IMR-90 (cell line): Measurements from ENCODE around the gene RAB36. TPM values are rescaled to one million over a fixed set of nuclear protein-coding genes. Genes with fewer than 3 reads are reported as not detected.

Experiments used
- ATAC-seq: fragments of 200-7000 bp; cut with Tn5 transposase; 2 replicates; pipeline ENCODE4 v1.9.1; 2020; ENCODE audit warnings: low read depth, mild to moderate bottlenecking, moderate library complexity
- BruUV-seq: library from RNA; stranded (reverse); fragments of 400-500 nt; replicated peaks from 2 replicates; lab custom pipeline; 2021; lab: Mats Ljungman, UMichigan
- CTCF ChIA-PET: fragments of 300-600 bp; formaldehyde crosslinking; extraction: SDS; loops from one replicate; lab custom pipeline; 2021; ENCODE audit warnings: antibody characterized with exemption; lab: Yijun Ruan, JAX
- POLR2A ChIA-PET: fragments of 300-600 bp; sonication (Branson Sonifier 250); formaldehyde crosslinking; loops from one replicate; lab custom pipeline; 2022; ENCODE audit warnings: antibody characterized with exemption; ENCODE audit not compliant: unreplicated experiment; lab: Charles Lee
- DNase-seq: peaks from one replicate; pipeline ENCODE4 v3.0.0; 2013
- H2AFZ ChIP-seq: replicated peaks from 2 replicates; pipeline ENCODE3; 2013; ENCODE audit warnings: low read length, mild to moderate bottlenecking; ENCODE audit not compliant: poor library complexity
- H2AK5ac ChIP-seq: 2 replicates; pipeline ENCODE4 v1.6.1; 2013; ENCODE audit warnings: low read depth, low read length, inconsistent platforms
- H2AK9ac ChIP-seq: replicated peaks from 2 replicates; pipeline ENCODE3; 2013; ENCODE audit warnings: mild to moderate bottlenecking, low read depth, low read length, moderate library complexity; ENCODE audit not compliant: poor library complexity
- H2BK120ac ChIP-seq: 2 replicates; pipeline ENCODE4 v1.6.1; 2013; ENCODE audit warnings: low read depth, low read length, inconsistent platforms
- H2BK15ac ChIP-seq: 3 replicates; pipeline ENCODE4 v1.6.1; 2013; ENCODE audit warnings: low read depth, low read length, inconsistent platforms
- H2BK20ac ChIP-seq: 2 replicates; pipeline ENCODE4 v1.6.1; 2013; ENCODE audit warnings: low read depth, mild to moderate bottlenecking, inconsistent platforms, low read length, moderate library complexity
- H2BK5ac ChIP-seq: 2 replicates; pipeline ENCODE4 v1.6.1; 2013; ENCODE audit warnings: mild to moderate bottlenecking, low read depth, low read length, inconsistent platforms; ENCODE audit not compliant: poor library complexity, severe bottlenecking
- H3K14ac ChIP-seq: replicated peaks from 2 replicates; pipeline ENCODE4 v1.6.1; 2013; ENCODE audit warnings: low read depth, low read length, inconsistent platforms
- H3K18ac ChIP-seq: 2 replicates; pipeline ENCODE4 v1.6.1; 2013; ENCODE audit warnings: low read depth, low read length, control low read depth
- H3K23ac ChIP-seq: 2 replicates; pipeline ENCODE4 v1.6.1; 2013; ENCODE audit warnings: low read depth, low read length, inconsistent platforms
- H3K27ac ChIP-seq: 2 replicates; pipeline ENCODE4 v1.5.1; 2013; ENCODE audit warnings: mild to moderate bottlenecking, control low read depth, low read length; ENCODE audit not compliant: insufficient read depth
- H3K27me3 ChIP-seq: 2 replicates; pipeline ENCODE4 v1.6.1; 2013; ENCODE audit warnings: low read length; ENCODE audit not compliant: control insufficient read depth, insufficient read depth
- H3K36me3 ChIP-seq: 2 replicates; pipeline ENCODE4 v1.6.1; 2013; ENCODE audit warnings: low read length, mixed read lengths; ENCODE audit not compliant: control insufficient read depth, insufficient read depth
- H3K4ac ChIP-seq: 2 replicates; pipeline ENCODE4 v1.6.1; 2013; ENCODE audit warnings: low read depth, low read length, inconsistent platforms
- H3K4me1 ChIP-seq: 2 replicates; pipeline ENCODE4 v1.6.1; 2013; ENCODE audit warnings: low read length, mixed read lengths; ENCODE audit not compliant: control insufficient read depth, insufficient read depth
- H3K4me2 ChIP-seq: 2 replicates; pipeline ENCODE4 v1.6.1; 2013; ENCODE audit warnings: low read depth, mild to moderate bottlenecking, control low read depth, low read length, moderate library complexity
- H3K4me3 ChIP-seq: 2 replicates; pipeline ENCODE4 v1.5.1; 2013; ENCODE audit warnings: low read depth, mild to moderate bottlenecking, control low read depth, low read length, moderate library complexity; ENCODE audit not compliant: insufficient read depth
- H3K56ac ChIP-seq: 2 replicates; pipeline ENCODE4 v1.6.1; 2013; ENCODE audit warnings: low read length, inconsistent platforms; ENCODE audit not compliant: insufficient read depth; ENCODE audit errors: extremely low read depth
- H3K79me1 ChIP-seq, 2 experiments: 2 replicates each; pipeline ENCODE4 v1.6.1; 2013; ENCODE audit warnings: low read length in 2 of 2, inconsistent platforms in 1 of 2, low read depth in 1 of 2
- H3K9ac ChIP-seq: 2 replicates; pipeline ENCODE4 v1.6.1; 2013; ENCODE audit warnings: low read depth, low read length, control low read depth
- H3K9me1 ChIP-seq: 2 replicates; pipeline ENCODE4 v1.6.1; 2013; ENCODE audit warnings: low read length, inconsistent platforms; ENCODE audit not compliant: insufficient read depth
- H3K9me3 ChIP-seq: 2 replicates; pipeline ENCODE4 v1.6.1; 2013; ENCODE audit warnings: low read length; ENCODE audit not compliant: control insufficient read depth, insufficient read depth
- H4K20me1 ChIP-seq: 2 replicates; pipeline ENCODE4 v1.6.1; 2013; ENCODE audit warnings: low read length, inconsistent platforms; ENCODE audit not compliant: insufficient read depth
- H4K5ac ChIP-seq: 2 replicates; pipeline ENCODE4 v1.6.1; 2013; ENCODE audit warnings: mild to moderate bottlenecking, low read depth, low read length, control low read depth
- H4K8ac ChIP-seq, 2 experiments: 2 replicates each; pipeline ENCODE4 v1.6.1; 2013; ENCODE audit warnings: low read depth in 2 of 2, low read length in 2 of 2, control low read depth in 1 of 2, inconsistent platforms in 1 of 2
- H4K91ac ChIP-seq: 2 replicates; pipeline ENCODE4 v1.6.1; 2013; ENCODE audit warnings: low read depth, low read length, inconsistent platforms; ENCODE audit not compliant: insufficient read depth
- BHLHE40 ChIP-seq: fragments of 150-350 bp; IDR thresholded peaks from 2 replicates; pipeline ENCODE4 v1.6.1; 2016; ENCODE audit warnings: mild to moderate bottlenecking, low read depth, low read length
- CEBPB ChIP-seq: IDR thresholded peaks from 2 replicates; pipeline ENCODE4 v1.6.1; 2012; ENCODE audit warnings: low read depth, low read length, improper control_type of control experiment
- FOS ChIP-seq: fragments of 150-350 bp; IDR thresholded peaks from 2 replicates; pipeline ENCODE4 v1.6.1; 2016; ENCODE audit warnings: low read depth, low read length
- MXI1 ChIP-seq: IDR thresholded peaks from 2 replicates; pipeline ENCODE4 v1.6.1; 2012; ENCODE audit warnings: low read depth, mild to moderate bottlenecking, low read length, moderate library complexity, borderline replicate concordance
- POLR2A ChIP-seq: IDR thresholded peaks from 2 replicates; pipeline ENCODE4 v1.6.1; 2012; ENCODE audit warnings: mild to moderate bottlenecking, low read depth, low read length
- RCOR1 ChIP-seq: IDR thresholded peaks from 2 replicates; pipeline ENCODE4 v1.6.1; 2012; ENCODE audit warnings: mild to moderate bottlenecking, low read length, improper control_type of control experiment; ENCODE audit not compliant: insufficient replicate concordance
- WGBS, 2 experiments: methylation state at CpG; one replicate each; pipeline versions ENCODE4 v1.1.5 to v1.1.7; 2013; ENCODE audit warnings: missing lambda C conversion rate in 2 of 2; ENCODE audit not compliant: insufficient read length in 1 of 2; ENCODE audit errors: extremely low coverage in 2 of 2; 5-methylcytosine and 5-hydroxymethylcytosine counted together
- dilution Hi-C: fragments of 300-500 bp; cut with HindIII; formaldehyde crosslinking; loops from one replicate; pipeline ENCODE4 v1.14.3; 2018; ENCODE audit warnings: low sequenced_read_pairs; ENCODE audit not compliant: unreplicated experiment
- in situ Hi-C: fragments of 300-500 bp; cut with MboI; formaldehyde crosslinking; loops from 3 replicates; pipeline ENCODE4 v1.14.3; 2019; ENCODE audit warnings: low sequenced_read_pairs, inconsistent platforms, mixed read lengths
- intact Hi-C: fragments of 100-400 bp; cut with micrococcal nuclease; formaldehyde crosslinking; loops from 2 replicates; pipeline ENCODE4 v1.10.0; 2022
- polyA plus RNA-seq, 3 experiments: library from polyadenylated mRNA; depleted of rRNA; stranded (reverse); fragments of >200 nt; gene quantifications; 2 replicates each; pipeline ENCODE4 v1.2.3, GENCODE V29; 2012; ENCODE audit warnings: low replicate concordance in 1 of 3
- total RNA-seq: library from RNA; depleted of rRNA; stranded (reverse); fragments of >200 nt; gene quantifications from 2 replicates; pipeline ENCODE4 v1.2.3, GENCODE V29; 2012
- TF ChIP-seq, protein P1 (sequence below): conservative IDR thresholded peaks from 2 replicates; pipeline ENCODE4 v1.5.1; 2012; ENCODE audit warnings: mild to moderate bottlenecking, low read depth, low read length, improper control_type of control experiment

Gene RAB36
- total and polyA plus RNA-seq, 2 of the 4 experiments (the other 2 are of a cell fraction) = 3.6 to 4.0 TPM

DNA sequence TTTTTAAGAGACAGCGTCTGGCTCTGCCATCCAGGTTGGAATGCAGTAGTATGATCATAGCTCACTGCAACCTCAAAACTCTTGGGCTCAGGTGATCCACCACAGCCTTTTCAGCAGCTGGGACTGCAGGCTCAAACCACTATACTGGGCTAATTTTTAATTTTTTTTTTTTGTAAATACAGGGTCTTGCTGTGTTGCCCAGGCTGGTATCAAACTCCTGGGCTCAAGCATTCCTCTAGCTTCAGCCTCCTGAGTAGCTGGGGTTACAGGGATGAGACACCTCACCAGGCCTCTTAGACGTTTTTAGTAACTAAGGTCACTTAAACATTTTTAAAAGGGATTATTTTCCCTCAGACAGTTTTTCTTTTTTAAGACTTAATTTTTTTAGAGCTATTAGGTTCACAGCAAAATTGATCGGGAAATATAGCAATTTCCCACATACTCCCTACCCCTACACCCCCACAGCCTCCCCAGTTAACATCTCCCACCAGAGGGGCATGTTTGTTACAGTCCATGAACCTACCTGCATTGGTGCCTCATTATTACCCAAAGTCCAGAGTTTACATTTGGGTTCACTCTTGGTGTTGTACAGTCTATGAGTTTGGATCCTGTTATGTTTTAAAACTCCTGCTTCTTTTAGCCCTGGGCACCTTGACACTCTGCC, 39.0 kb downstream of the RAB36 start:
- Histone ChIP-seq H3K18ac (no peak overlapping the region), H4K8ac (no peak overlapping the region), H3K56ac (no peak overlapping the region), H2BK5ac (no peak overlapping the region), H4K20me1 (peaks cover 64% of the 10 kb centered on the region), H3K9me3 (no peaks in the 10 kb centered on the region), H4K5ac (no peak overlapping the region), H2BK120ac (no peak overlapping the region), H2AK9ac (no peak overlapping the region), H3K23ac (no peak overlapping the region), H3K79me1 (peaks cover 31 to 77% of the 10 kb centered on the region in 2 experiments), H3K27ac (no peak overlapping the region), H3K4me2 (no peak overlapping the region), H3K4me1 (peaks cover 35% of the 10 kb centered on the region), H2BK20ac (no peak overlapping the region), H3K36me3 (peaks cover 10% of the 10 kb centered on the region; the same call in 1 of the 2 replicates), H3K9me1 (peaks cover 27% of the 10 kb centered on the region), H3K27me3 (no peaks in the 10 kb centered on the region), H3K4ac (no peak overlapping the region), H3K4me3 (no peak overlapping the region), H4K91ac (no peak overlapping the region), H3K9ac (no peak overlapping the region), H3K14ac (no peak overlapping the region), H2AFZ (no peak overlapping the region), H2BK15ac (no peak overlapping the region), H2AK5ac (no peak overlapping the region)
- ChIA-PET CTCF (interaction anchor here (0.6 to 1.1 kb wide), 3 partner anchors 85 to 106 kb away, joined by 3 to 6 read pairs (median 6); no protein-coding TSS in a partner anchor), POLR2A (no interaction called here)
- no TSS peak for BruUV-seq
- no peak for TF ChIP-seq MXI1
- TF ChIP-seq, protein P1, sequence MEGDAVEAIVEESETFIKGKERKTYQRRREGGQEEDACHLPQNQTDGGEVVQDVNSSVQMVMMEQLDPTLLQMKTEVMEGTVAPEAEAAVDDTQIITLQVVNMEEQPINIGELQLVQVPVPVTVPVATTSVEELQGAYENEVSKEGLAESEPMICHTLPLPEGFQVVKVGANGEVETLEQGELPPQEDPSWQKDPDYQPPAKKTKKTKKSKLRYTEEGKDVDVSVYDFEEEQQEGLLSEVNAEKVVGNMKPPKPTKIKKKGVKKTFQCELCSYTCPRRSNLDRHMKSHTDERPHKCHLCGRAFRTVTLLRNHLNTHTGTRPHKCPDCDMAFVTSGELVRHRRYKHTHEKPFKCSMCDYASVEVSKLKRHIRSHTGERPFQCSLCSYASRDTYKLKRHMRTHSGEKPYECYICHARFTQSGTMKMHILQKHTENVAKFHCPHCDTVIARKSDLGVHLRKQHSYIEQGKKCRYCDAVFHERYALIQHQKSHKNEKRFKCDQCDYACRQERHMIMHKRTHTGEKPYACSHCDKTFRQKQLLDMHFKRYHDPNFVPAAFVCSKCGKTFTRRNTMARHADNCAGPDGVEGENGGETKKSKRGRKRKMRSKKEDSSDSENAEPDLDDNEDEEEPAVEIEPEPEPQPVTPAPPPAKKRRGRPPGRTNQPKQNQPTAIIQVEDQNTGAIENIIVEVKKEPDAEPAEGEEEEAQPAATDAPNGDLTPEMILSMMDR = no peak
- TF ChIP-seq CEBPB = no peak
- TF ChIP-seq POLR2A = no peak
- TF ChIP-seq RCOR1 = no peak
- no peak for TF ChIP-seq BHLHE40
- no peak for TF ChIP-seq FOS
- no peak for ATAC-seq
- intact Hi-C loops = loop anchor here (5.0 kb wide), 1 partner anchor 33 kb away; no protein-coding TSS in a partner anchor
- DNase-seq = no peak
- dilution Hi-C loops = no loop called here
- no CpG with 5 or more reads among the region's 3 CpGs for WGBS, 2 experiments
- in situ Hi-C loops = no loop called here
